HepG2 (cell line): ENCODE measurements around the gene TPM2. TPM values are rescaled to one million over a fixed set of nuclear protein-coding genes. Genes with fewer than 3 reads are reported as not detected.

Experiments
- ARHGAP35 ChIP-seq: sonication (generic); formaldehyde crosslinking; IDR thresholded peaks from 2 replicates; pipeline ENCODE4 v1.9.0; 2022; ENCODE audit warnings: mild to moderate bottlenecking, inconsistent platforms, moderate library complexity, missing genetic modification reagents, borderline replicate concordance
- ZNF577 ChIP-seq: sonication (generic); formaldehyde crosslinking; IDR thresholded peaks from 2 replicates; pipeline ENCODE4 v1.4.0; 2020; ENCODE audit warnings: mild to moderate bottlenecking, low read depth, missing genetic modification reagents, borderline replicate concordance
- polyA plus RNA-seq, 8 experiments: library from polyadenylated mRNA; depleted of rRNA in 3 of 8; stranded (reverse) in 7 of 8; unstranded in 1 of 8; fragments of >200 nt; fragmentation: Illumina TruSeq in 4 of 8; extraction: Trizol in 4 of 8; gene quantifications; 2 replicates each; pipeline versions ENCODE4 v1.2.1 to v1.2.3, GENCODE V29; 2011 to 2016; ENCODE audit warnings: low read depth in 4 of 8, missing spikeins in 1 of 8, mixed read lengths in 1 of 8; ENCODE audit not compliant: insufficient read depth in 1 of 8
- total RNA-seq, 5 experiments: library from RNA; depleted of rRNA; stranded (reverse); fragments of >200 nt; fragmentation: Illumina TruSeq; extraction: Trizol; gene quantifications; 2 replicates each; pipeline ENCODE4 v1.2.3, GENCODE V29; 2016; ENCODE audit warnings: low read depth in 1 of 5
- TF ChIP-seq, protein P1 (sequence below): sonication (generic); formaldehyde crosslinking; IDR thresholded peaks from 2 replicates; pipeline ENCODE4 v1.5.1; 2020; ENCODE audit warnings: mild to moderate bottlenecking, missing genetic modification reagents, borderline replicate concordance
- TF ChIP-seq, protein P2 (sequence below): sonication (generic); formaldehyde crosslinking; IDR thresholded peaks from 2 replicates; pipeline ENCODE4 v1.4.0; 2020; ENCODE audit warnings: missing genetic modification reagents, mild to moderate bottlenecking, borderline replicate concordance

TPM2 gene
- total and polyA plus RNA-seq, 2 of the 13 experiments (the other 11 are each of a cell fraction or from before 2014, with no cell fraction given): 3.1 to 10.7 TPM

DNA sequence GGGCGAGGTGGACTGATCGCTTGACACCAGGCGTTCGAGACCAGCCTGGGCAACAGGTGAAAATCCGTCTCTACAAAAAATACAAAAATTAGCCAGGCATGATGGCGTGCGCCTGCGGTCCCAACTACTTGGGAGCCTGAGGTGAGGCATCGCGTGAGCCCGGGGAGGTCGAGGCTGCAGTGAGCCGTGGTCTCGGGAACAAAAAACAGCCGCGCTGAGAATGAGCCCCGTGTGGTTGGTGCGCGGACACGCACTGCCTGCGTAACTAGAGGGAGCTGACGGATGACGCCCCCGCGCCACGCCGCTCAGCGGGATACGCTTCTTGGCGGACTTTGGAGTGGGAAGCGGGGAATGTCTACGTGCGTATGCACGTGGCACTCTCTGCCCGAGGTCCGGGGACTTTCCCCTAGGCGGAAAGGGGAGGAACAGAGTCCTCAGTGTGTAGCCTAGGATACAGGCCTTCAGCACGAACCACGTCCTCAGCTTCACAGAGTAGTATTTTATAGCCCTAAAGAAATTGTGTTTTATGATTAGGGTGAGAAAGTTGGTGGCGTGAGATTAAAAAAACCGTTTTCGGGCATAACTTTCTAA is 32.1 kb downstream of the TPM2 start, which contains the start of gene RMRP (continued):
- TF ChIP-seq, protein P1, sequence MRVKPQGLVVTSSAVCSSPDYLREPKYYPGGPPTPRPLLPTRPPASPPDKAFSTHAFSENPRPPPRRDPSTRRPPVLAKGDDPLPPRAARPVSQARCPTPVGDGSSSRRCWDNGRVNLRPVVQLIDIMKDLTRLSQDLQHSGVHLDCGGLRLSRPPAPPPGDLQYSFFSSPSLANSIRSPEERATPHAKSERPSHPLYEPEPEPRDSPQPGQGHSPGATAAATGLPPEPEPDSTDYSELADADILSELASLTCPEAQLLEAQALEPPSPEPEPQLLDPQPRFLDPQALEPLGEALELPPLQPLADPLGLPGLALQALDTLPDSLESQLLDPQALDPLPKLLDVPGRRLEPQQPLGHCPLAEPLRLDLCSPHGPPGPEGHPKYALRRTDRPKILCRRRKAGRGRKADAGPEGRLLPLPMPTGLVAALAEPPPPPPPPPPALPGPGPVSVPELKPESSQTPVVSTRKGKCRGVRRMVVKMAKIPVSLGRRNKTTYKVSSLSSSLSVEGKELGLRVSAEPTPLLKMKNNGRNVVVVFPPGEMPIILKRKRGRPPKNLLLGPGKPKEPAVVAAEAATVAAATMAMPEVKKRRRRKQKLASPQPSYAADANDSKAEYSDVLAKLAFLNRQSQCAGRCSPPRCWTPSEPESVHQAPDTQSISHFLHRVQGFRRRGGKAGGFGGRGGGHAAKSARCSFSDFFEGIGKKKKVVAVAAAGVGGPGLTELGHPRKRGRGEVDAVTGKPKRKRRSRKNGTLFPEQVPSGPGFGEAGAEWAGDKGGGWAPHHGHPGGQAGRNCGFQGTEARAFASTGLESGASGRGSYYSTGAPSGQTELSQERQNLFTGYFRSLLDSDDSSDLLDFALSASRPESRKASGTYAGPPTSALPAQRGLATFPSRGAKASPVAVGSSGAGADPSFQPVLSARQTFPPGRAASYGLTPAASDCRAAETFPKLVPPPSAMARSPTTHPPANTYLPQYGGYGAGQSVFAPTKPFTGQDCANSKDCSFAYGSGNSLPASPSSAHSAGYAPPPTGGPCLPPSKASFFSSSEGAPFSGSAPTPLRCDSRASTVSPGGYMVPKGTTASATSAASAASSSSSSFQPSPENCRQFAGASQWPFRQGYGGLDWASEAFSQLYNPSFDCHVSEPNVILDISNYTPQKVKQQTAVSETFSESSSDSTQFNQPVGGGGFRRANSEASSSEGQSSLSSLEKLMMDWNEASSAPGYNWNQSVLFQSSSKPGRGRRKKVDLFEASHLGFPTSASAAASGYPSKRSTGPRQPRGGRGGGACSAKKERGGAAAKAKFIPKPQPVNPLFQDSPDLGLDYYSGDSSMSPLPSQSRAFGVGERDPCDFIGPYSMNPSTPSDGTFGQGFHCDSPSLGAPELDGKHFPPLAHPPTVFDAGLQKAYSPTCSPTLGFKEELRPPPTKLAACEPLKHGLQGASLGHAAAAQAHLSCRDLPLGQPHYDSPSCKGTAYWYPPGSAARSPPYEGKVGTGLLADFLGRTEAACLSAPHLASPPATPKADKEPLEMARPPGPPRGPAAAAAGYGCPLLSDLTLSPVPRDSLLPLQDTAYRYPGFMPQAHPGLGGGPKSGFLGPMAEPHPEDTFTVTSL (CRISPR knock-in tag): no peak; the same call in none of the 2 replicates
- TF ChIP-seq ZNF577 (CRISPR knock-in tag) (no peak), ARHGAP35 (peak; percentile 96)
- TF ChIP-seq, protein P2, sequence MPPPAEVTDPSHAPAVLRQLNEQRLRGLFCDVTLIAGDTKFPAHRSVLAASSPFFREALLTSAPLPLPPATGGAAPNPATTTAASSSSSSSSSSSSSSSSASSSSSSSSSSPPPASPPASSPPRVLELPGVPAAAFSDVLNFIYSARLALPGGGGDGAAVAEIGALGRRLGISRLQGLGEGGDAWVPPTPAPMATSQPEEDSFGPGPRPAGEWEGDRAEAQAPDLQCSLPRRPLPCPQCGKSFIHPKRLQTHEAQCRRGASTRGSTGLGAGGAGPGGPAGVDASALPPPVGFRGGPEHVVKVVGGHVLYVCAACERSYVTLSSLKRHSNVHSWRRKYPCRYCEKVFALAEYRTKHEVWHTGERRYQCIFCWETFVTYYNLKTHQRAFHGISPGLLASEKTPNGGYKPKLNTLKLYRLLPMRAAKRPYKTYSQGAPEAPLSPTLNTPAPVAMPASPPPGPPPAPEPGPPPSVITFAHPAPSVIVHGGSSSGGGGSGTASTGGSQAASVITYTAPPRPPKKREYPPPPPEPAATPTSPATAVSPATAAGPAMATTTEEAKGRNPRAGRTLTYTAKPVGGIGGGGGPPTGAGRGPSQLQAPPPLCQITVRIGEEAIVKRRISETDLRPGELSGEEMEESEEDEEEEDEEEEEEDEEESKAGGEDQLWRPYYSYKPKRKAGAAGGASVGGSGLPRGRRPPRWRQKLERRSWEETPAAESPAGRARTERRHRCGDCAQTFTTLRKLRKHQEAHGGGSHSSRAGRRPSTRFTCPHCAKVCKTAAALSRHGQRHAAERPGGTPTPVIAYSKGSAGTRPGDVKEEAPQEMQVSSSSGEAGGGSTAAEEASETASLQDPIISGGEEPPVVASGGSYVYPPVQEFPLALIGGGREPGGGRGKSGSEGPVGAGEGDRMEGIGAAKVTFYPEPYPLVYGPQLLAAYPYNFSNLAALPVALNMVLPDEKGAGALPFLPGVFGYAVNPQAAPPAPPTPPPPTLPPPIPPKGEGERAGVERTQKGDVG: peak; percentile 90; the same call in 1 of the 2 replicates
